DND-41 (cell line): Measurements from ENCODE around the gene DPP7.

Source experiments
- ATAC-seq: fragments of 200-7000 bp; cut with Tn5 transposase; 3 replicates; pipeline ENCODE4 v1.9.1; 2021; ENCODE audit warnings: low read depth; ENCODE audit not compliant: insufficient read depth
- DNase-seq: peaks from one replicate; pipeline ENCODE4 v3.0.0-alpha.2; 2020
- H2AFZ ChIP-seq: 2 replicates; pipeline ENCODE4 v1.6.0; 2012; ENCODE audit warnings: low read depth, low read length
- H3K27ac ChIP-seq: 2 replicates; pipeline ENCODE4 v1.5.1; 2012; ENCODE audit warnings: low read length, inconsistent platforms
- H3K27me3 ChIP-seq: fragments of 200-600 bp; sonication (generic); 2 replicates; pipeline ENCODE4 v1.6.0; 2012; ENCODE audit warnings: low read length, mild to moderate bottlenecking, inconsistent platforms; ENCODE audit not compliant: insufficient read depth, poor library complexity
- H3K36me3 ChIP-seq: 2 replicates; pipeline ENCODE4 v1.5.1; 2012; ENCODE audit warnings: low read length, inconsistent platforms; ENCODE audit not compliant: insufficient read depth
- H3K4me1 ChIP-seq: 2 replicates; pipeline ENCODE4 v1.5.1; 2012; ENCODE audit warnings: mild to moderate bottlenecking, low read length; ENCODE audit not compliant: insufficient read depth
- H3K4me2 ChIP-seq: 2 replicates; pipeline ENCODE4 v1.6.0; 2012; ENCODE audit warnings: mild to moderate bottlenecking, moderate library complexity, low read length, inconsistent platforms; ENCODE audit not compliant: insufficient read depth
- H3K4me3 ChIP-seq, 2 experiments: fragments of 200-600 bp in 1 of 2; shearing (Covaris generic) in 1 of 2; 2 replicates each; pipeline ENCODE4 v1.5.1; 2012 to 2016; ENCODE audit warnings: inconsistent platforms in 2 of 2, low read length in 2 of 2, mild to moderate bottlenecking in 2 of 2, low read depth in 1 of 2, moderate library complexity in 1 of 2
- H3K79me2 ChIP-seq: 2 replicates; pipeline ENCODE4 v1.6.0; 2012; ENCODE audit warnings: low read length, inconsistent platforms; ENCODE audit not compliant: insufficient read depth
- H3K9ac ChIP-seq: 2 replicates; pipeline ENCODE4 v1.6.0; 2012; ENCODE audit warnings: low read depth, mild to moderate bottlenecking, inconsistent platforms, low read length, moderate library complexity
- H3K9me3 ChIP-seq: 2 replicates; pipeline ENCODE4 v1.5.1; 2012; ENCODE audit warnings: low read length, moderate library complexity, mild to moderate bottlenecking, inconsistent platforms; ENCODE audit not compliant: insufficient read depth, severe bottlenecking
- H4K20me1 ChIP-seq: 2 replicates; pipeline ENCODE4 v1.6.0; 2012; ENCODE audit warnings: low read length; ENCODE audit not compliant: insufficient read depth
- CTCF ChIP-seq: IDR thresholded peaks from 2 replicates; pipeline ENCODE4 v1.5.1; 2012; ENCODE audit warnings: borderline replicate concordance, low read length, moderate library complexity, mild to moderate bottlenecking; ENCODE audit not compliant: poor library complexity, severe bottlenecking; ENCODE audit errors: extremely low read depth
- EZH2 ChIP-seq: IDR thresholded peaks from 3 replicates; pipeline ENCODE4 v1.6.1; 2012; ENCODE audit warnings: borderline replicate concordance, low read depth, mild to moderate bottlenecking, moderate library complexity, low read length, inconsistent platforms; ENCODE audit not compliant: severe bottlenecking

DPP7 gene

GRCh38 chr9:137117269-137117731 lies 2.8 kb upstream of the DPP7 start:
- peaks cover 32% of the 10 kb centered on the region for H3K4me1 ChIP-seq
- peaks cover 12% of the 10 kb centered on the region for H3K36me3 ChIP-seq
- H3K9me3 ChIP-seq = no peaks in the 10 kb centered on the region
- no peak for TF ChIP-seq EZH2
- no peak for TF ChIP-seq CTCF
- ATAC-seq (no peak), DNase-seq (no peak)
- H3K27ac ChIP-seq = no peak overlapping the region
- no peak overlapping the region for H3K9ac ChIP-seq
- no peak overlapping the region for H2AFZ ChIP-seq
- H3K27me3 ChIP-seq = no peaks in the 10 kb centered on the region
- H3K4me2 ChIP-seq = no peak overlapping the region
- no peak overlapping the region for H3K4me3 ChIP-seq
- peaks cover 17% of the 10 kb centered on the region for H3K79me2 ChIP-seq
- H4K20me1 ChIP-seq = 0 out of 2 replicates have a peak, but pooled peaks cover 3% of the 10 kb centered on the region

GRCh38 chr9:137116728-137117127 lies 2.2 kb upstream of the DPP7 start:
- 0 out of 2 replicates have a peak, but pooled peaks cover 3% of the 10 kb centered on the region for H4K20me1 ChIP-seq
- H3K27ac ChIP-seq = no peak overlapping the region
- no peak for ATAC-seq
- no peak overlapping the region for H2AFZ ChIP-seq
- H3K4me3 ChIP-seq = no peak overlapping the region
- no peak for DNase-seq
- peaks cover 28% of the 10 kb centered on the region for H3K4me1 ChIP-seq
- peaks cover 17% of the 10 kb centered on the region for H3K79me2 ChIP-seq
- no peaks in the 10 kb centered on the region for H3K27me3 ChIP-seq
- H3K36me3 ChIP-seq = peaks cover 17% of the 10 kb centered on the region
- H3K4me2 ChIP-seq = no peak overlapping the region
- no peak overlapping the region for H3K9ac ChIP-seq
- no peak for TF ChIP-seq EZH2
- no peak for TF ChIP-seq CTCF
- no peaks in the 10 kb centered on the region for H3K9me3 ChIP-seq

GRCh38 chr9:137116027-137116507 lies 1.5 kb upstream of the DPP7 start:
- H3K9ac ChIP-seq = no peak overlapping the region
- H3K36me3 ChIP-seq = peaks cover 21% of the 10 kb centered on the region
- H3K79me2 ChIP-seq = peaks cover 17% of the 10 kb centered on the region
- no peak overlapping the region for H3K4me2 ChIP-seq
- ATAC-seq (no peak), DNase-seq (no peak)
- H4K20me1 ChIP-seq = 0 out of 2 replicates have a peak, but pooled peaks cover 3% of the 10 kb centered on the region
- H3K27me3 ChIP-seq = no peaks in the 10 kb centered on the region
- TF ChIP-seq CTCF (no peak), EZH2 (no peak)
- no peaks in the 10 kb centered on the region for H3K9me3 ChIP-seq
- H2AFZ ChIP-seq = no peak overlapping the region
- H3K27ac ChIP-seq = no peak overlapping the region
- peaks cover 26% of the 10 kb centered on the region for H3K4me1 ChIP-seq
- H3K4me3 ChIP-seq = no peak overlapping the region
